IPS-18c (cell line): ENCODE measurements around the gene PTPRN2.

Experiments
- H3K4me3 ChIP-seq: 2 replicates; pipeline ENCODE4 v1.7.0; 2013; ENCODE audit warnings: low read depth, mild to moderate bottlenecking, low read length, moderate library complexity; ENCODE audit not compliant: insufficient read depth
- H3K9me3 ChIP-seq: one replicate; pipeline ENCODE4 v1.6.1; 2013; ENCODE audit warnings: mild to moderate bottlenecking, low read length, moderate library complexity; ENCODE audit not compliant: control insufficient read depth, insufficient read depth

Gene PTPRN2

GRCh38 chr7:157715938-157716280 lies 871.7 kb downstream of the PTPRN2 start:
- no peak overlapping the region; the same call in 1 of the 2 replicates for H3K4me3 ChIP-seq
- H3K9me3 ChIP-seq, result peaks cover 45% of the 10 kb centered on the region

GRCh38 chr7:157715071-157715937 lies 872.3 kb downstream of the PTPRN2 start:
- H3K9me3 ChIP-seq, result peaks cover 39% of the 10 kb centered on the region

GRCh38 chr7:157714166-157715070 lies 873.2 kb downstream of the PTPRN2 start:
- Histone ChIP-seq H3K4me3 (peak overlapping the region; percentile 1; the same call in 1 of the 2 replicates), H3K9me3 (peaks cover 38% of the 10 kb centered on the region)

More at GRCh38 chr7:157715071-157715937, 872.3 kb downstream of the PTPRN2 start:
- H3K4me3 ChIP-seq, result no peak overlapping the region; the same call in 1 of the 2 replicates

- H3K4me3 ChIP-seq, result no peak overlapping the region; the same call in 1 of the 2 replicates
- peaks cover 34% of the 10 kb centered on the region for H3K9me3 ChIP-seq
Observed at GRCh38 chr7:157713591-157713990, 874.0 kb downstream of the PTPRN2 start.

DNA sequence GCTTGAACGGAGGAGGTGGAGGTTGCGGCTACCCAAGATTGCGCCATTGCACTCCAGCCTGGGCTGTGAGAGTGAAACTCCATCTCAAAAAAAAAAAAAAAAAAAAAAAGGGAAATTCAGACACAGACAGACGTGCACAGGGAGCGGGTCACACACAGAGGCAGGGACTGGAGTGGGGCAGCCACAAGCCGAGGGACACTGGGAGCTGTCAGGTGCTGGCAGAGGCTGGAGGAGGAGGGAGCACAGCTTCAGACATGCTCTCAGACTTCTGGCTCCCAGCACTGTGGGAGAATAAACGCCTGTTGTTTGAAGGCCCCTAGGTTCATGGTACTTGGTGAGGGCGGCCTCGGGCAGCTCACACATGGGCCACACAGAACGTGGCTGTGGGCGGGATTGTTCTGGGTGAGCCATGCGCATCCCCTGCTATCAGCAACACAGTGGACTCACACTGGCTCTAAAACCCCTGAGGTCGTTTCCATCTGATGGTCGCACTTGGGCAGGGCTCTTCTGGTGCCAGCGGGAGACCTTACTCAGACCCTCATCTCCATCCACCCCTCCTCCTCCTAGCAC lies 874.9 kb downstream of the PTPRN2 start:
- Histone ChIP-seq H3K4me3 (no peak overlapping the region), H3K9me3 (peaks cover 40% of the 10 kb centered on the region)

DNA sequence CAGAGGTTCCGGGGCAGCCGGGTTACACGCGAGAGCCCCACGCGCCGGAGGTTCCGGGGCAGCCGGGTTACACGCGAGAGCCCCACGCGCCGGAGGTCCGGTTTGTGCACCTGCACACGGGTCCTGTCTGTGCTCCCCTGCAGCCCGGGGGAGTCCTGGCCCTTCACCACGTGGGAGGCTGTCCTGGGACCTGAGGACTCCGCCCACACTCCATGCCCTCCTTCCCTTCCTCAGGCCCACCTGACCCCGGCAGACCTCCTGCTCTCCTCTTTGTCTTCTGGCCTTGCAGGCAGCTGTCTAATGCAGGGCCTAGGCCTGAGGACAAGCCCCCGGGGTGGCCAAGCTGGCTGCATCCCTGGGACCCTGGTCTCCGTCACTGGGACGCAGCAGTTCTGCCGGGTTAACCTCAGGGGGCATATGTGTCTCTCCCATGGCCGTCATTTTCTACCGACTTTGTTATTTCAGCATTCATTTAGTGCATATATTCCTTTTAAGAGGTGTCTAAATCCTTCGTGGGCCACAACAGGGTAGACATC lies 876.2 kb downstream of the PTPRN2 start:
- Histone ChIP-seq H3K4me3 (no peak overlapping the region), H3K9me3 (peaks cover 34% of the 10 kb centered on the region)

GRCh38 chr7:157710396-157710795 lies 877.2 kb downstream of the PTPRN2 start:
- Histone ChIP-seq H3K9me3 (peaks cover 36% of the 10 kb centered on the region), H3K4me3 (no peak overlapping the region)

GRCh38 chr7:157709531-157710251 lies 877.9 kb downstream of the PTPRN2 start:
- Histone ChIP-seq H3K9me3 (peaks cover 38% of the 10 kb centered on the region), H3K4me3 (no peak overlapping the region)

- Histone ChIP-seq H3K9me3 (peaks cover 35% of the 10 kb centered on the region), H3K4me3 (no peak overlapping the region)
Observed at GRCh38 chr7:157708919-157709295, 878.7 kb downstream of the PTPRN2 start.

- Histone ChIP-seq H3K9me3 (peaks cover 32% of the 10 kb centered on the region), H3K4me3 (no peak overlapping the region)
Observed at GRCh38 chr7:157707983-157708918, 879.4 kb downstream of the PTPRN2 start.

DNA sequence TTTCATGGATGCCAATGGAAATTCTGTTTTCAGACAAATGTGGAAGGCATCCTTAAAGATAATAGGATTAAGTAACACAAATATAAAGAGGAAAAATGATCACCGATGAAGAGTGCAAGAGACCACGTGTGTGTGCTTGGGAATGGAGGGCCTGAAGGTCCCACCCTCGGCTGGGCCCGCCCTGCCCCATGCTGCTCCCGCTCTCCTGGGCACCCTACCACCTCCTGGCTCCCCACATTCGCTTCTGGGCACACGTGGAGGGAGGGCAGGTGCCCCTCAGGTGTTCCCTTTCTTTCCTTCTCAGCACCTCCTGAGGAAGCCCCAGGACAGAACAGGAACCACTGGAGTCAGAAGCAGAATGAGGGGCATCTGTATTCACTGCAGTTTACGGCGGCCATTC lies 883.3 kb downstream of the PTPRN2 start:
- Histone ChIP-seq H3K9me3 (peaks cover 28% of the 10 kb centered on the region), H3K4me3 (no peak overlapping the region)

DNA sequence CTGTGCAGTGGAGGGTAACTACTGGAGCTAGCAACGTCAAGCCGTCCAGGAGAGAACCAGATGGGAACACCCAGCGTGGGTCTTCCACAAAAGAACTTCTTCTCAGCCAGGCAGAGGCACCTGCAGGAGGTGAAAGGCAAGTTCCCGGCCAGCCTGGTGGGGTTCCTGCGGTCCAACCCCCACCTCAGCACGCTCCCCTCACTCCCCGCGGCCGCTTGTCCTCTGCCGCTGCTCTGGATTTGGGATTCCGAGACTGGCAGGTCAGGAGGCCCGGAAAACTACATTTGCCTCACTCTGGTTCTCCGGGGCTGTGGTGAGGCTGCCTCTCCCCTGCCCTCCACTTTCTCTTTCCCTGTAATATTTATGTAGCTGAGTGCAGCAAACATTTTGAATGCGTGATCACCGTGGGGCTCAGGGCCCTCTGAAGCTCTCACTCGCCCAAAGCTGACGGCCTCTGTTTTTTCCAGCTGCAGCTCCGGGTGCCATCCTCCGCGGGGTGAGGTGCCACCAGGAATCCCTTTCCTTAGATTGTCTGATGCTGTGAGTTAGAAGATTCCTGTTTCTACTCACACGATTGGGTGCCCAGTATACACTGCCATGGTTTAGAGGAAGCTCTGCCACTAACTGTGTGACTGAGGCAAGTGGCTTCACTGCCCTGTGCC lies 884.0 kb downstream of the PTPRN2 start:
- peaks cover 25% of the 10 kb centered on the region for H3K9me3 ChIP-seq
- H3K4me3 ChIP-seq, result no peak overlapping the region

DNA sequence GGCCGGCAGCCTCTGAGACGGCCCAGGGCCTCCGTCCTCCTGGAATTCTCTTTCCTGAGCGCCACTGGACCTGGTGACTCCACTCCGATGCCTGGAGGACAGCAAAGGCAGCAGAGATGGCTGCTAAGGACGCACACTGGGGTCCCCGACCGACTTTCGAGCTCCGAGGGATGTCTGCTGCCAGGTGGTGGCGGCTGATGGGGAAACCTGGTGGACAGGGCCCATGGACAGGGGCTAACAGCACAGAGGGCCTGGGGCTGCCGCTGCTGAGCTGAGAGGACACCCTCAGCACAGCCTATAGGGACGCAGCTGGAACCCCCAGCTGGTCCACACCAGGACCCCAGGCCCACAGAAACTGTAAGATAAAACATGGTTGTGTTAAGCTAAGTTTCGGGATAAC lies 884.5 kb downstream of the PTPRN2 start:
- H3K9me3 ChIP-seq, result peaks cover 21% of the 10 kb centered on the region
- no peak overlapping the region for H3K4me3 ChIP-seq

GRCh38 chr7:157702311-157703023 lies 885.2 kb downstream of the PTPRN2 start:
- peaks cover 21% of the 10 kb centered on the region for H3K9me3 ChIP-seq

More at GRCh38 chr7:157702311-157703023, 885.2 kb downstream of the PTPRN2 start:
- no peak overlapping the region for H3K4me3 ChIP-seq
